COLO668 (cell line): ENCODE results near the gene FDX2.
A peak's percentile ranks its signal among the peaks of the same experiment; 100 is the strongest.
"Not testable (repeated sequence)": the region's sequence is repeated elsewhere in the genome, so short reads cannot be mapped to it uniquely, and the experiment has no call there.

ENCODE experiments used
- DNase-seq: peaks from one replicate; lab custom pipeline; 2025; ENCODE audit not compliant: unreplicated experiment; lab: John Stamatoyannopoulos, UW

The FDX2 gene

GRCh38 chr19:10315335-10316214, at the start of gene FDX2:
FDX2 (minus strand) TSS chr19:10316015; CDS start chr19:10315996, 19 bp downstream.
- DNase-seq, result peak; percentile 96

GRCh38 chr19:10365518-10365917, 49.7 kb upstream of the FDX2 start:
- DNase-seq, result no peak

- no peak for DNase-seq
These were observed 48.8 kb upstream of the FDX2 start for GRCh38 chr19:10364644-10365043.

GRCh38 chr19:10363789-10364281, 48.0 kb upstream of the FDX2 start:
- DNase-seq, result no peak

- no peak for DNase-seq
These were observed 46.4 kb upstream of the FDX2 start for GRCh38 chr19:10362259-10362658.

- DNase-seq, result no peak
These were observed 45.8 kb upstream of the FDX2 start for GRCh38 chr19:10361569-10362011.

GRCh38 chr19:10356431-10356830, 40.6 kb upstream of the FDX2 start:
- DNase-seq, result no peak

- peak; percentile 35 for DNase-seq
These were observed 38.1 kb upstream of the FDX2 start for GRCh38 chr19:10353793-10354391.

GRCh38 chr19:10352764-10353671, 37.2 kb upstream of the FDX2 start:
- no peak for DNase-seq

GRCh38 chr19:10346509-10346908, 30.7 kb upstream of the FDX2 start:
- no peak for DNase-seq

GRCh38 chr19:10344780-10345179, 29.0 kb upstream of the FDX2 start:
- DNase-seq, result no peak

- no peak for DNase-seq
These were observed 27.7 kb upstream of the FDX2 start for GRCh38 chr19:10343495-10343894.

- no peak for DNase-seq
These were observed 24.2 kb upstream of the FDX2 start for GRCh38 chr19:10339977-10340376.

- DNase-seq, result no peak
These were observed 23.7 kb upstream of the FDX2 start, which contains the start of gene ICAM3 for GRCh38 chr19:10339380-10339960. ICAM3 (minus strand) TSS chr19:10339624; CDS start chr19:10339614, 10 bp downstream.

GRCh38 chr19:10338940-10339339, 23.1 kb upstream of the FDX2 start:
- DNase-seq, result no peak

- not testable (repeated sequence) for DNase-seq
These were observed 20.9 kb upstream of the FDX2 start for GRCh38 chr19:10336725-10337124.

GRCh38 chr19:10335352-10335985, 19.7 kb upstream of the FDX2 start:
- no peak for DNase-seq

GRCh38 chr19:10334588-10335351, 19.0 kb upstream of the FDX2 start:
- DNase-seq, result peak; percentile 77
